Neural cell (in vitro differentiated cells): Measurements from ENCODE around the gene PTPDC1. TPM values are rescaled to one million over a fixed set of nuclear protein-coding genes. Genes with fewer than 3 reads are reported as not detected.

Source experiments
- H2AFZ ChIP-seq: fragments of 200-600, 300-800 bp; sonication (generic), shearing (Covaris generic); 2 replicates; pipeline ENCODE4 v1.6.0; 2014; ENCODE audit warnings: low read depth, mild to moderate bottlenecking, antibody characterized with exemption, low read length, moderate library complexity
- H3F3A ChIP-seq: fragments of 200-600 bp; shearing (Covaris generic); 2 replicates; pipeline ENCODE4 v1.6.1; 2016; ENCODE audit warnings: mild to moderate bottlenecking, moderate library complexity, mixed read lengths, antibody characterized with exemption, low read length; ENCODE audit not compliant: insufficient read depth, poor library complexity, severe bottlenecking
- H3K27ac ChIP-seq: fragments of 200-600, 300-800 bp; sonication (generic), shearing (Covaris generic); 2 replicates; pipeline ENCODE4 v1.5.1; 2014; ENCODE audit warnings: mild to moderate bottlenecking, low read length, moderate library complexity
- H3K27me3 ChIP-seq: fragments of 300-800, 200-600 bp; sonication (generic), shearing (Covaris generic); 2 replicates; pipeline ENCODE4 v1.6.0; 2014; ENCODE audit warnings: mild to moderate bottlenecking, low read depth, low read length, moderate library complexity; ENCODE audit not compliant: insufficient read depth
- H3K36me3 ChIP-seq: fragments of 300-800, 200-600 bp; sonication (generic), shearing (Covaris generic); 2 replicates; pipeline ENCODE4 v1.5.1; 2014; ENCODE audit warnings: mild to moderate bottlenecking, antibody characterized with exemption, low read length, moderate library complexity; ENCODE audit not compliant: insufficient read depth
- H3K4me2 ChIP-seq: fragments of 300-800, 200-600 bp; sonication (generic), shearing (Covaris generic); 2 replicates; pipeline ENCODE4 v1.6.0; 2014; ENCODE audit warnings: mild to moderate bottlenecking, low read length
- H3K4me3 ChIP-seq: fragments of 300-800, 200-600 bp; sonication (generic), shearing (Covaris generic); 2 replicates; pipeline ENCODE4 v1.5.1; 2014; ENCODE audit warnings: mild to moderate bottlenecking, low read length, moderate library complexity
- H3K79me2 ChIP-seq: fragments of 200-600 bp; shearing (Covaris generic); replicated peaks from 2 replicates; pipeline ENCODE4 v1.6.0; 2014; ENCODE audit warnings: mild to moderate bottlenecking, low read length, moderate library complexity; ENCODE audit not compliant: insufficient read depth
- H3K9ac ChIP-seq: fragments of 300-800, 200-600 bp; sonication (generic), shearing (Covaris generic); 2 replicates; pipeline ENCODE4 v1.6.1; 2016; ENCODE audit warnings: mild to moderate bottlenecking, low read length, mixed read lengths
- H3K9me2 ChIP-seq: fragments of 200-600 bp; shearing (Covaris generic); 2 replicates; pipeline ENCODE4 v1.6.1; 2016; ENCODE audit warnings: mild to moderate bottlenecking, low read length, mixed read lengths; ENCODE audit not compliant: insufficient read depth
- H3K9me3 ChIP-seq: fragments of 200-600, 300-800 bp; sonication (generic), shearing (Covaris generic); 2 replicates; pipeline ENCODE4 v1.6.1; 2016; ENCODE audit warnings: mild to moderate bottlenecking, mixed run types, low read length, moderate library complexity, mixed read lengths
- H4K20me1 ChIP-seq: fragments of 200-600 bp; shearing (Covaris generic); 2 replicates; pipeline ENCODE4 v1.6.1; 2016; ENCODE audit warnings: mild to moderate bottlenecking, mixed run types; ENCODE audit not compliant: insufficient read depth
- EP300 ChIP-seq: fragments of 450-650 bp; conservative IDR thresholded peaks from 2 replicates; pipeline ENCODE4 v1.6.1; 2014; ENCODE audit warnings: antibody characterized with exemption, mild to moderate bottlenecking, moderate library complexity; ENCODE audit not compliant: poor library complexity, severe bottlenecking
- EZH2 ChIP-seq: fragments of 200-600, 300-800 bp; shearing (Covaris generic), sonication (generic); IDR thresholded peaks from 2 replicates; pipeline ENCODE4 v1.6.1; 2014; ENCODE audit warnings: antibody characterized with exemption, low read length, borderline replicate concordance, mild to moderate bottlenecking; ENCODE audit not compliant: insufficient read depth, poor library complexity, severe bottlenecking
- MXI1 ChIP-seq: fragments of 450-650 bp; conservative IDR thresholded peaks from 2 replicates; pipeline ENCODE4 v1.6.1; 2014; ENCODE audit warnings: antibody characterized with exemption, mild to moderate bottlenecking; ENCODE audit not compliant: poor library complexity, severe bottlenecking
- POLR2AphosphoS5 ChIP-seq: IDR thresholded peaks from 2 replicates; pipeline ENCODE4 v1.6.1; 2012
- RAD21 ChIP-seq: fragments of 450-650 bp; conservative IDR thresholded peaks from 2 replicates; pipeline ENCODE4 v1.6.1; 2014; ENCODE audit warnings: antibody characterized with exemption, mild to moderate bottlenecking, moderate library complexity
- SMC3 ChIP-seq: fragments of 450-650 bp; conservative IDR thresholded peaks from 2 replicates; pipeline ENCODE4 v1.6.1; 2014; ENCODE audit warnings: antibody characterized with exemption, mild to moderate bottlenecking, moderate library complexity; ENCODE audit not compliant: poor library complexity
- TAF1 ChIP-seq: IDR thresholded peaks from 2 replicates; pipeline ENCODE4 v1.6.1; 2012; ENCODE audit warnings: low read depth
- polyA plus RNA-seq: library from polyadenylated mRNA; depleted of rRNA; stranded (reverse); fragments of >200 nt; gene quantifications from 2 replicates; pipeline ENCODE4 v1.2.3, GENCODE V29; 2014
- TF ChIP-seq, protein P1 (sequence below): fragments of 450-650 bp; IDR thresholded peaks from 2 replicates; pipeline ENCODE4 v1.5.1; 2014; ENCODE audit warnings: antibody characterized with exemption, mild to moderate bottlenecking, moderate library complexity; ENCODE audit not compliant: poor library complexity, severe bottlenecking
- TF ChIP-seq, protein P2 (sequence below): IDR thresholded peaks from 2 replicates; pipeline ENCODE4 v1.6.1; 2012; ENCODE audit warnings: borderline replicate concordance

The PTPDC1 gene
- polyA plus RNA-seq, 1 donor from 2014 or later, result 23.7 TPM

DNA sequence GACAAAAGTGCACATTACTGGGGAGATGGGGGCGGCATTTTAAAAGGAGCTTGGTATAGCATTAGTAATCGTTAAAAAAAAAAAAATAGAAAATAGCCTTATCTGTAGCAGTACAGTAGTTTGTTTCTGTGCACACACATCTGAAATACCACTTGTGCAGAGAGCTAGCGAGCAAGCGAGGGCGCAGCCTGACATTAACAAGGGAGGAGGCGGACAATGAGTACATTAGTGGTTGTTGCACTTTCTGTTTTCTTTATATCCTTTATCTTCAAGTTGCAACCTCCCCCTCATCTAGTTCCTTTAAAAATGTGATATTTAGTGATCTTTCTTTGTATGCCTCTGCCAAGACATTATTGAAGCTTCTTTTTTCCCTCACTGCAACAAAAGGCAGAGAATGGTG lies 880 bp upstream of the PTPDC1 start:
- Histone ChIP-seq H3K4me3 (no peak overlapping the region), H3K79me2 (no peaks in the 10 kb centered on the region), H2AFZ (no peak overlapping the region), H3K9me2 (no peaks in the 10 kb centered on the region), H4K20me1 (no peaks in the 10 kb centered on the region), H3K36me3 (no peaks in the 10 kb centered on the region), H3K9ac (peak overlapping the region; percentile 21), H3K9me3 (no peaks in the 10 kb centered on the region), H3F3A (peaks cover 3% of the 10 kb centered on the region), H3K27me3 (no peaks in the 10 kb centered on the region), H3K27ac (peak overlapping the region; percentile 82), H3K4me2 (no peak overlapping the region)
- no peak for TF ChIP-seq TAF1
- TF ChIP-seq, protein P1, sequence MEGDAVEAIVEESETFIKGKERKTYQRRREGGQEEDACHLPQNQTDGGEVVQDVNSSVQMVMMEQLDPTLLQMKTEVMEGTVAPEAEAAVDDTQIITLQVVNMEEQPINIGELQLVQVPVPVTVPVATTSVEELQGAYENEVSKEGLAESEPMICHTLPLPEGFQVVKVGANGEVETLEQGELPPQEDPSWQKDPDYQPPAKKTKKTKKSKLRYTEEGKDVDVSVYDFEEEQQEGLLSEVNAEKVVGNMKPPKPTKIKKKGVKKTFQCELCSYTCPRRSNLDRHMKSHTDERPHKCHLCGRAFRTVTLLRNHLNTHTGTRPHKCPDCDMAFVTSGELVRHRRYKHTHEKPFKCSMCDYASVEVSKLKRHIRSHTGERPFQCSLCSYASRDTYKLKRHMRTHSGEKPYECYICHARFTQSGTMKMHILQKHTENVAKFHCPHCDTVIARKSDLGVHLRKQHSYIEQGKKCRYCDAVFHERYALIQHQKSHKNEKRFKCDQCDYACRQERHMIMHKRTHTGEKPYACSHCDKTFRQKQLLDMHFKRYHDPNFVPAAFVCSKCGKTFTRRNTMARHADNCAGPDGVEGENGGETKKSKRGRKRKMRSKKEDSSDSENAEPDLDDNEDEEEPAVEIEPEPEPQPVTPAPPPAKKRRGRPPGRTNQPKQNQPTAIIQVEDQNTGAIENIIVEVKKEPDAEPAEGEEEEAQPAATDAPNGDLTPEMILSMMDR, result no peak
- TF ChIP-seq MXI1, result no peak
- no peak for TF ChIP-seq EP300
- no peak for TF ChIP-seq SMC3
- TF ChIP-seq, protein P2, sequence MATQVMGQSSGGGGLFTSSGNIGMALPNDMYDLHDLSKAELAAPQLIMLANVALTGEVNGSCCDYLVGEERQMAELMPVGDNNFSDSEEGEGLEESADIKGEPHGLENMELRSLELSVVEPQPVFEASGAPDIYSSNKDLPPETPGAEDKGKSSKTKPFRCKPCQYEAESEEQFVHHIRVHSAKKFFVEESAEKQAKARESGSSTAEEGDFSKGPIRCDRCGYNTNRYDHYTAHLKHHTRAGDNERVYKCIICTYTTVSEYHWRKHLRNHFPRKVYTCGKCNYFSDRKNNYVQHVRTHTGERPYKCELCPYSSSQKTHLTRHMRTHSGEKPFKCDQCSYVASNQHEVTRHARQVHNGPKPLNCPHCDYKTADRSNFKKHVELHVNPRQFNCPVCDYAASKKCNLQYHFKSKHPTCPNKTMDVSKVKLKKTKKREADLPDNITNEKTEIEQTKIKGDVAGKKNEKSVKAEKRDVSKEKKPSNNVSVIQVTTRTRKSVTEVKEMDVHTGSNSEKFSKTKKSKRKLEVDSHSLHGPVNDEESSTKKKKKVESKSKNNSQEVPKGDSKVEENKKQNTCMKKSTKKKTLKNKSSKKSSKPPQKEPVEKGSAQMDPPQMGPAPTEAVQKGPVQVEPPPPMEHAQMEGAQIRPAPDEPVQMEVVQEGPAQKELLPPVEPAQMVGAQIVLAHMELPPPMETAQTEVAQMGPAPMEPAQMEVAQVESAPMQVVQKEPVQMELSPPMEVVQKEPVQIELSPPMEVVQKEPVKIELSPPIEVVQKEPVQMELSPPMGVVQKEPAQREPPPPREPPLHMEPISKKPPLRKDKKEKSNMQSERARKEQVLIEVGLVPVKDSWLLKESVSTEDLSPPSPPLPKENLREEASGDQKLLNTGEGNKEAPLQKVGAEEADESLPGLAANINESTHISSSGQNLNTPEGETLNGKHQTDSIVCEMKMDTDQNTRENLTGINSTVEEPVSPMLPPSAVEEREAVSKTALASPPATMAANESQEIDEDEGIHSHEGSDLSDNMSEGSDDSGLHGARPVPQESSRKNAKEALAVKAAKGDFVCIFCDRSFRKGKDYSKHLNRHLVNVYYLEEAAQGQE, result no peak
- no peak for TF ChIP-seq POLR2AphosphoS5
- TF ChIP-seq RAD21, result no peak
- no peak for TF ChIP-seq EZH2

DNA sequence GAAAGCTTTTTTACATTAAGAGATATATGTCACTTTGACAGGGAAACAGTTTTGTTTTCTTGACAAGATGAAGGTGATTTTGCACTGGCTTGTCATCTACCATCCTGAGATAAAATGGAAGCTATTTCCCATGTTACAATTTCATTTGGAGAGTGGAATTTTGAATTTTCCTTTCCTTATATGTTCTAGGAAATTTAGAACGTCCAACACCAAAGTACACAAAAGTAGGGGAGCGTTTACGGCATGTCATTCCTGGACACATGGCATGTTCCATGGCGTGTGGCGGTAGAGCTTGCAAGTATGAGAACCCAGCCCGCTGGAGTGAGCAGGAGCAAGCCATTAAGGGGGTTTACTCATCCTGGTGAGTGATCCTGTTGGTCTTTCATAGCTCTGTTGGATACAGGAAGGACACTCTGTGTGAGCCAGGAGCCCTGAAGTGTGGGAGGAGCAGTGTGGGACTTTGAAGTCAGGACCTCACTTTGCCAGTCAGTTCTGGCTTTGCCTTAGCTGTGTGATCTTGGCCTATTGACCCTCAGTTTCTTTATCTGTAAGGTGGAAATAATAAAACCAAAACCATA lies 887 bp downstream of the PTPDC1 start:
- peak overlapping the region; percentile 67 for H3K9ac ChIP-seq
- peak overlapping the region; percentile 70 for H3K4me3 ChIP-seq
- H3F3A ChIP-seq, result peaks cover 3% of the 10 kb centered on the region
- H2AFZ ChIP-seq, result no peak overlapping the region
- no peaks in the 10 kb centered on the region for H3K9me2 ChIP-seq
- TF ChIP-seq POLR2AphosphoS5 (peak; percentile 42), RAD21 (no peak), MXI1 (no peak), TAF1 (no peak), EZH2 (no peak), EP300 (peak; percentile 56), SMC3 (no peak)
- TF ChIP-seq, protein P2, result peak; percentile 52
- TF ChIP-seq, protein P1, result no peak
- H3K79me2 ChIP-seq, result no peaks in the 10 kb centered on the region
- no peaks in the 10 kb centered on the region for H3K36me3 ChIP-seq
- H3K9me3 ChIP-seq, result no peaks in the 10 kb centered on the region
- H3K4me2 ChIP-seq, result peak overlapping the region; percentile 83
- peak overlapping the region; percentile 82 for H3K27ac ChIP-seq
- no peaks in the 10 kb centered on the region for H4K20me1 ChIP-seq
- no peaks in the 10 kb centered on the region for H3K27me3 ChIP-seq
